ENCODE results near the gene ZNF888.
A peak's percentile ranks its signal among the peaks of the same experiment; 100 is the strongest.
"Not testable (repeated sequence)": the region's sequence is repeated elsewhere in the genome, so short reads cannot be mapped to it uniquely, and the experiment has no call there.

ZNF888 gene

DNA sequence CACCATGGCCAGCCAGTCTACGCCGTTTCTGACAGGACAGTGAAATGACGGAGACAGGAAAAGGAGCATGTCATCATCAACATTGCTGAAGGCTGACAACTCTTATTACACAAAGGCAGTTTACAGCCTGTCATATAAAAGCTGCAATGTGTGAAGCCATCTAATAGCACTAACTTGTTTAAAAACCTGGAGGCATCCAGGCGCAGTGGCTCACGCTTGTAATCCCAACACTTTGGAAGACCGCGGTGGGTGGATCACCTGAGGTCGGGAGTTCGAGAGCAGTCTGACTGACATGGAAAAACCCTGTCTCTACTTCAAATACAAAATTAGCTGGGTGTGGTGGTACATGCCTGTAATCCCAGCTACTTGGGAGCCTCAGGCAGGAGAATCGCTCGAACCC is 55.2 kb downstream of the ZNF888 start:
- DNase-seq = not testable (repeated sequence)

- peak; percentile 80 for DNase-seq
These were observed 65.6 kb downstream of the ZNF888 start, which contains the start of gene ZNF468 for GRCh38 chr19:52857378-52858191. TSS of gene ZNF468 (minus strand) at chr19:52857619. CDS start at chr19:52854272, 3,347 bp downstream.

- peak; percentile 53 for DNase-seq
These were observed 66.5 kb downstream of the ZNF888 start for GRCh38 chr19:52856540-52857377.
